NB4 (cell line): ENCODE results near the gene DEAF1.

Experiments used
- MYC ChIP-seq: IDR thresholded peaks from 2 replicates; pipeline ENCODE4 v1.6.1; 2011; ENCODE audit warnings: low read depth, low read length
- POLR2A ChIP-seq: IDR thresholded peaks from 2 replicates; pipeline ENCODE4 v1.6.1; 2011; ENCODE audit warnings: mild to moderate bottlenecking; ENCODE audit not compliant: insufficient read length; ENCODE audit errors: extremely low read depth
- TF ChIP-seq, protein P1 (sequence below): IDR thresholded peaks from one replicate; pipeline ENCODE4 v1.5.1; 2012; ENCODE audit warnings: low read depth, low read length
- TF ChIP-seq, protein P2 (sequence below): IDR thresholded peaks from 2 replicates; pipeline ENCODE4 v1.6.1; 2011; ENCODE audit warnings: low read depth, low read length

DNA sequence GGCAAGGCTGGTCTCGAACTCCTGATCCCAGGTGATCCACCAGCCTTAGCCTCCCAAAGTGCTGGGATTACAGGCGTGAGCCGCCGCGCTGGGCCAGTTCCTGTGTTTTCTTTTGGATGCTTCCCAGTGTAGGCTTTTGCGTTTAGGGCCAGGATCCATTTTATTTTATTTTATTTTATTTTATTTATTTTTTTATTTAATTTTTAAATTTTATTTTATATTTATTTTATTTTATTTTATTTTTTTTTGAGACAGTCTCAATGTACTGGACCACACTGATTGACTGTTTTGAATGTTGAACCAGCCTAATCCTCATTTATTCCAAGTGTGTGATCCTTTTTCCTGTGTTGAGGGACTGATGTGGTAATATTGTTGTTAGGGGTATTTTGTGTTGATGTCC is 19.4 kb upstream of the DEAF1 start:
- TF ChIP-seq, protein P1, sequence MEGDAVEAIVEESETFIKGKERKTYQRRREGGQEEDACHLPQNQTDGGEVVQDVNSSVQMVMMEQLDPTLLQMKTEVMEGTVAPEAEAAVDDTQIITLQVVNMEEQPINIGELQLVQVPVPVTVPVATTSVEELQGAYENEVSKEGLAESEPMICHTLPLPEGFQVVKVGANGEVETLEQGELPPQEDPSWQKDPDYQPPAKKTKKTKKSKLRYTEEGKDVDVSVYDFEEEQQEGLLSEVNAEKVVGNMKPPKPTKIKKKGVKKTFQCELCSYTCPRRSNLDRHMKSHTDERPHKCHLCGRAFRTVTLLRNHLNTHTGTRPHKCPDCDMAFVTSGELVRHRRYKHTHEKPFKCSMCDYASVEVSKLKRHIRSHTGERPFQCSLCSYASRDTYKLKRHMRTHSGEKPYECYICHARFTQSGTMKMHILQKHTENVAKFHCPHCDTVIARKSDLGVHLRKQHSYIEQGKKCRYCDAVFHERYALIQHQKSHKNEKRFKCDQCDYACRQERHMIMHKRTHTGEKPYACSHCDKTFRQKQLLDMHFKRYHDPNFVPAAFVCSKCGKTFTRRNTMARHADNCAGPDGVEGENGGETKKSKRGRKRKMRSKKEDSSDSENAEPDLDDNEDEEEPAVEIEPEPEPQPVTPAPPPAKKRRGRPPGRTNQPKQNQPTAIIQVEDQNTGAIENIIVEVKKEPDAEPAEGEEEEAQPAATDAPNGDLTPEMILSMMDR, result no peak
- no peak for TF ChIP-seq POLR2A
- no peak for TF ChIP-seq MYC
- TF ChIP-seq, protein P2, sequence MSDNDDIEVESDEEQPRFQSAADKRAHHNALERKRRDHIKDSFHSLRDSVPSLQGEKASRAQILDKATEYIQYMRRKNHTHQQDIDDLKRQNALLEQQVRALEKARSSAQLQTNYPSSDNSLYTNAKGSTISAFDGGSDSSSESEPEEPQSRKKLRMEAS, result no peak
